IPS-18a (cell line): ENCODE results near the gene CLEC16A.

Experiments used
- H3K27ac ChIP-seq: one replicate; pipeline ENCODE4 v1.5.1; 2013; ENCODE audit warnings: low read length
- H3K27me3 ChIP-seq: one replicate; pipeline ENCODE4 v1.6.1; 2013; ENCODE audit warnings: mild to moderate bottlenecking, low read length; ENCODE audit not compliant: control insufficient read depth, insufficient read depth
- H3K36me3 ChIP-seq: one replicate; pipeline ENCODE4 v1.6.1; 2013; ENCODE audit warnings: low read depth, low read length; ENCODE audit not compliant: control insufficient read depth
- H3K4me1 ChIP-seq: one replicate; pipeline ENCODE4 v1.6.1; 2013; ENCODE audit warnings: low read depth, low read length; ENCODE audit not compliant: control insufficient read depth
- H3K4me3 ChIP-seq: one replicate; pipeline ENCODE4 v1.5.1; 2013; ENCODE audit warnings: low read length
- H3K9ac ChIP-seq: one replicate; pipeline ENCODE4 v1.6.1; 2013; ENCODE audit warnings: mild to moderate bottlenecking, low read length, moderate library complexity
- H3K9me3 ChIP-seq: one replicate; pipeline ENCODE4 v1.6.1; 2013; ENCODE audit warnings: low read depth, low read length; ENCODE audit not compliant: control insufficient read depth

Gene CLEC16A

DNA sequence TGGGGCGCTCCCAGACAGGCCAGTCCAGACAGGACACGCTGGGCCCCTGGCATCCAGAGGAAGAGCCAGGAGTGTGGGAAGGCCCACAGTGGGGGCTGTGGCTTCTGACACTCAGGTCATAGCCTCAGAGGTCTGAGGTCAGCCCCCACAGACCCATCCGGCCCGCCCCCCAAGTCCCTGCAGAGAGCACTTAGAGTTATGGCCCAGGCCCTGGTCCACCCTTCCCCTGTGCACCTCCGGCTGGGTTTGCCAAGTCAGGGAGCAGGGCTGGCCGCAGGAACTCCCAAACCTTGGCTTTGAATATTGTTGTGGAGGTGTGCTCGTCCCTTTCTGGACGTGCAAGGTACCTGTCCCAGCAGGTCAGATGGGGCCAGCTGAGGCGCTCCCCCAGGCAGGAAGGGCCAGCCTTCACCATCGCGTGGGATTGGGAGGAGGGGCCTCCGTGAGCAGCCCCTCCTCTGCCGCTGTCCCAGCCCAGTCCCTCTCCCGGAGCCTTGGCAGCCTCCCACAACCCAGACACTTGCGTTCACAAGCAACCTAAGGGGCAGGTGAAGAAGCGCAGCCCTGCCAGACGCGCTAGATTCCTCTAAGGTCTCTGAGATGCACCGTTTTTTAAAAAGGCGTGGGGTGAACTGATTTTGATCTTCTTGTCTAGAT lies 237.0 kb downstream of the CLEC16A start:
- Histone ChIP-seq H3K9ac (no peak overlapping the region), H3K4me3 (no peak overlapping the region), H3K9me3 (no peaks in the 10 kb centered on the region), H3K27ac (no peak overlapping the region), H3K27me3 (no peaks in the 10 kb centered on the region), H3K36me3 (no peaks in the 10 kb centered on the region), H3K4me1 (peaks cover 13% of the 10 kb centered on the region)

DNA sequence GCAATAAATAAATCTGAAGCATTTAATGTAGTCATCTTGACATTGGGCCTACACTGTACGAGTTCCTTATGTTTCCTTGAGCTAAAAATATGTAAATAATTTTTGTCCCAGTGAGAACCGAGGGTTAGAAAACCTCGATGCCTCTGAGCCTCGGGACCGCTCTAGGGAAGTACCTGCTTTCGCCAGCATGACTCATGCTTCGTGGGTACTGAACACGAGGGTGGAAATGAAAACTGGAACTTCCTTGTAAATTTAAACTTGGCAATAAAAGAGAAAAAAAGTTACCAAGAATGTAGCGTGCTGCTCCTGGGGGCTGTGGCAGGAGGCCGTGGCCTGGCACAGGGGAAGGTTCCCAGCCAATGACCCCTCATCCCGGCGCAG lies 237.5 kb downstream of the CLEC16A start:
- no peak overlapping the region for H3K27ac ChIP-seq

DNA sequence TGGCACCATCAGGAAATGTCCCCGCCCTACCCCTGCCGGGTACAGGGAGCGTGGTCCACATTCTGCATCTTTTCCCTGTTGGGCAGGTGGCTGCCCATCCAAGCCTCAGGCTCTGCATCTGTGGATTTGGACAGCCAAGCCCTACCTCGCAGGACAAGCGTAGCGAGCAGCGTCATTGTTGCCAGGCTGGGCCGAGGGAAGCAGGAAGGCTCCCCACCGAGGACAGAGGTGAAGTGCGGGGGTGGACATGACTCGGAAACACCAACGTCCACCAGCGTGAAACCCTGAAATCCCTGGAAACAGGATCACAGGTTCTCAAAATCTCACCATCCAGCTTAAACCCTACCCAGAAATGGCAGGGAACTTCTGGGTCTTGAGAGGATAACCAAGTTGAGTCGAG lies 238.0 kb downstream of the CLEC16A start:
- no peak overlapping the region for H3K9ac ChIP-seq
- H3K27ac ChIP-seq: no peak overlapping the region
- H3K9me3 ChIP-seq: no peaks in the 10 kb centered on the region
- H3K4me1 ChIP-seq: peaks cover 13% of the 10 kb centered on the region
- H3K4me3 ChIP-seq: no peak overlapping the region
- no peaks in the 10 kb centered on the region for H3K27me3 ChIP-seq
- H3K36me3 ChIP-seq: no peaks in the 10 kb centered on the region

More for the DNA sequence above, 237.5 kb downstream of the CLEC16A start:
- H3K4me1 ChIP-seq: peaks cover 13% of the 10 kb centered on the region
- H3K27me3 ChIP-seq: no peaks in the 10 kb centered on the region
- H3K36me3 ChIP-seq: no peaks in the 10 kb centered on the region
- no peak overlapping the region for H3K9ac ChIP-seq
- no peaks in the 10 kb centered on the region for H3K9me3 ChIP-seq
- H3K4me3 ChIP-seq: no peak overlapping the region

DNA sequence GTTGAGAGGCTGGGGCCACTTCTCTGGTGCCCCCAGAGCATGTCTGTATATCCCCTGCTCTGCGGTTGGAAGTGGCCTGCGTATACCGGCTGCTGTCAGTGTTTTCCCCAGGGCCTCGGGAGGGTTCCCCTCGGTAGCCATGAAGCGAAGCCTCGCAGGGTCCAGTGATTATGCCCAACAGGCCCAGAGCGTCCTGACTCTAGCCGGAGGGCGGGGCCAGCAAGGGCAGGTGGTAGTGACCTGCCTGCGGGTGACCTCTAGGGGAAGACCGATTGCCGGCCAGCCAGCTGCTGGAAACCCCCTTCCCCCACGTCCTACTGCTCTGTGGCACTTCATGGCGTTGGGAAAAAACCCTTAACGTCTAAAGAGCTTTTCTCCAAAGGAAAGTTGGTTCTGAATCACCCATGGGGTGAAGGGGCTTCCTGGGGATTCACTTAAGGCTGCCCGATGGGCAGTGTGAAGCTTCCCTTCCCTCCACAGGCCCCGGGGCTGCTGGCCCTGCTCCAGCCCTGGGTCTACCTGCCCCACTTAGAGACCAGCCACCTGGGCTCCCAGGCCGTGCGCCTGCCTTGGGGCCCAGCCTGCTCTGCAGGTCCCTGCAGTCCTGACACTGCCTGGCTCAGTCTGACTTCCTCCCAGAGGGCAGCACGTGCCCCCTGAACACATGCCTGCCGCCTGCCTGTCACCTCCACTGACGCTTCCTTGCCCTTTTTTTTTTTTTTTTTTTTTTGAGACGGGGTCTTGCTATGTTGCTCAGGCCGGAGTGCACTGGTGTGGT lies 238.9 kb downstream of the CLEC16A start:
- Histone ChIP-seq H3K27me3 (no peaks in the 10 kb centered on the region), H3K4me1 (peaks cover 13% of the 10 kb centered on the region), H3K9ac (no peak overlapping the region), H3K36me3 (no peaks in the 10 kb centered on the region), H3K27ac (no peak overlapping the region), H3K4me3 (no peak overlapping the region), H3K9me3 (no peaks in the 10 kb centered on the region)

DNA sequence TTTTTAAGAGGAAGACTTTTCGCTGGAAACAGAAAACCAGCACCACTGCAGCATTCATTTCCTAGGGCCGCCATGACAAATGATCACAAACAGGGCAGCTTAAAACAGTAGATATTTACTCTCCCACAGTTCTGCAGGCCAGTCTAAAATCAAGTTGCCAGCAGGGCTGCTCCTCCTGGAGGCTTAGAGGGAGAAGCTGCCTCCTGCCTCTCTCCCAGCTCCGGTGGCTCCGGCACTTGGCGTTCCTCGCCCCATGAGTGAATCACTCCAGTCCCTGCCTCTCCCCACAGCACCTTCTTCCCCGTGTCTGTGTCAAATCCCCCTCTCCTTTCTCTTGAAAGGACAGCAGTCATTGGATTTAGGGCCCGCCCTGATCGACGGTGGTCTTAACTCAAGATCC lies 239.6 kb downstream of the CLEC16A start:
- peaks cover 13% of the 10 kb centered on the region for H3K4me1 ChIP-seq
- no peaks in the 10 kb centered on the region for H3K9me3 ChIP-seq
- H3K27me3 ChIP-seq: no peaks in the 10 kb centered on the region
- no peak overlapping the region for H3K4me3 ChIP-seq
- no peaks in the 10 kb centered on the region for H3K36me3 ChIP-seq
- H3K9ac ChIP-seq: no peak overlapping the region
- no peak overlapping the region for H3K27ac ChIP-seq

DNA sequence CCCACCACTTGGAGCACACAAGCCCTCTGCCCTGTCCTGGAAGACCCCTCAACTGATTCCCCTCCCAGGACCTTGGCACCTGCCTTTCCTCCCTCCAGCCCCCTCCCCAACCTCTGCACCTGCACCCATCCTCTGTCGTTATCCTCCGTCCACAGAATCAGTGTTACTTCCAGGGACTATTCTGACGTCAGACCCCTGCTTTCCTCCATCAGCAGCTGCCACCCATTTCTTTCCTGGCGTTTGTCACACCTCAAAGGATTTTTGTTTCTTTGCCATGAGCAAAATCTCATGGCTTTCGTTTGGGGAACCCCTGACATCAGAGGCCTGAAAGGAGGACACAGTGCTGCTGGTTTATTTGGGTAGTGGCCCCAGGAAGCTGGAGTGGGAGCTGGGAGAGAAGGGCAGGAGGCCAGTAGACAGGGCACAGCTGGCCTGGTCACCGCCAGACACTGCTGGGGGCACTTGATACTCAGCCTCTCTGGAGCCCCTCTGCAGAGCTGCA lies 243.2 kb downstream of the CLEC16A start:
- Histone ChIP-seq H3K27me3 (no peaks in the 10 kb centered on the region), H3K9ac (no peak overlapping the region), H3K36me3 (no peaks in the 10 kb centered on the region), H3K9me3 (no peaks in the 10 kb centered on the region), H3K4me3 (no peak overlapping the region), H3K27ac (no peak overlapping the region), H3K4me1 (peaks cover 4% of the 10 kb centered on the region)

DNA sequence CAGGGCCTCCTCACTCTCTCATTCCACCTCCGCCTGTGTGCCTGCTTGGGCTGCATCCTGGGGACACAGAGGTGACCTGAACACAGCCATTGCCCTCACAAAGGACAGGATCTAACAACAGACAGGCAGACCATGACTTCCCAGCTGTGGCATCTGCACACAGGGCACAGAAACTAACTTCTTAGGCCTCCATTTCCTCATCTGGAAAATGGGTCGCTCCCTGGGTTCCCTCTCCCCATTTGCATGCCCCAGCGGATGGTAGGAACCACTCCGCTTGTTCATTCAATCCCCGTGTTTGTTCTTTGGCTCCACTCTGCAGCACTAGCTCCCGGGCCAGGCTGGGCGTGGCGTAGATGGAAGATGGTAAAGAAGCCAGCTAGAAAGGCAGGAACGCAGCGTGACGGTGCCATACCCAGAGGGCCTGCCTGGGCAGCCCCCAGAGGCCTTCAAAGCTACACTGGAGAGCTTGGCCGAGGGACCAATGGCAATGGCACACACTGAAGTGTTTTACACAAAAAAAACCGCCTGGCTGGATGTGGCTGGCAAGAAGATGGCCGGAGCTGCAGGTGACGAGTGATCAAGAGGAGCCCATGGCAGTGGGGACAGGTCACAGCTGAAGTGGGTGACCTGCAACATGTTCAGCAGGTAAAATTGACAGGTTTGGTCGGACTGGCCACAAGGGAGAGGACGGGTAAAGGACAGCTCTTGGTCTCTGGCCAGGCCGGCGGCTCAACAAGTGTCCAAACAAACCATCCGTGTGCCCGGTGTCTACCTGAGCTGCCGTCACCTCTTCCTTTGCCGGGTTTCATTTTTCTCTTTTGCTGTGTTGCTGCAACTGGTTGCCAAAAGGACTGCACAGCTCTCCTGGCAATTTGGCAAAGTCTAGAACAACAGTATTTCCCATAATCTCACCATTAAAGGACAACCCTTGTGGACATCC lies 244.7 kb downstream of the CLEC16A start:
- no peaks in the 10 kb centered on the region for H3K9me3 ChIP-seq
- no peaks in the 10 kb centered on the region for H3K36me3 ChIP-seq
- no peaks in the 10 kb centered on the region for H3K4me1 ChIP-seq
- H3K27ac ChIP-seq: no peak overlapping the region
- no peaks in the 10 kb centered on the region for H3K27me3 ChIP-seq
- no peak overlapping the region for H3K9ac ChIP-seq
- H3K4me3 ChIP-seq: no peak overlapping the region

DNA sequence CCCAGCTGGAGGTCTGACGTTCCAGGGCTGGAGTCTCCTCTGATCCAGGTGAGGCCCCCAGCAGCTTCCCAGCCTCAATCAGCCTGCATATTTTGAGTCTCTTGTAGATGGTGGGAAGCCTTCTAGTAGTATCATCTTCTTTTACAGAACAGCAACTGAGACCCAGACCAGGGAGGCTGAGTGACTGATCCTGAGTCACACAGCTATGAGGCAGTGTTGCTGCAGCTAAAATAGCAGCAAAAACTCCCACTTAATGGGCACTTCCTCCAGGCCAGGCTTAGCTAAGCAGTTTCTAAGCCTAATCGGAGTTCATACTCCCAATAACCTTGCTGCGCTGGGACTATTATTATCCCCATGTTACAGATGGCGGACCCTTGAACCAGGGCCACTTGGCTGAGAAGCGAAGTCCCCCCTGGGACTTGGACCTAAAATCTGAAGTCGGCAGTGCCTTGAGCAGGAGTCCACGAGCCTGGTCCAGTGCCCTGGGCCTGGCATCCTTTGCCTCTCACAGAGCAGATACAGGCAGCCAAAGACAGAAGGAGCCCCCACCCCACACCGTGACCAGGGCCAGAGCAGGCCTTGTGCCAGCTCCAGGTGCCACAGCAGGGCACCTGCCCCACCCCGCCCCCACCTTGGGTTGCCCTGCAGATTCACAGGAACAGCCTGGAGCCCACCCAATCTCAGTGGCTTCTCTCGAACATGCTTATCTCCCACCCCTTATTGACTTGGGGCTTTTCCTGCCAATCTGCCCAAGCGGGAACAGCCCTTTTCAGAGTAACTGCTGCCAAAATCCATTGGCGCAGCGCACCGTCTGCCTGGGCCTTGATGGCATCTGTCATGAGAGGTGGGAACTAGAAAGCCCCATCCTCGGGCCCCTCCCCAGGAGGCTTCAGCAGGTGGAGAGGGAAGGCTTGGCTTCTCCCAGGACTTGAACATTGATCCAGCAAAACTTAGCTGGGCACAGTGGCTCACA lies 246.5 kb downstream of the CLEC16A start:
- Histone ChIP-seq H3K36me3 (no peaks in the 10 kb centered on the region), H3K4me3 (no peak overlapping the region), H3K9me3 (no peaks in the 10 kb centered on the region), H3K4me1 (no peaks in the 10 kb centered on the region), H3K27ac (no peak overlapping the region), H3K27me3 (no peaks in the 10 kb centered on the region), H3K9ac (no peak overlapping the region)

DNA sequence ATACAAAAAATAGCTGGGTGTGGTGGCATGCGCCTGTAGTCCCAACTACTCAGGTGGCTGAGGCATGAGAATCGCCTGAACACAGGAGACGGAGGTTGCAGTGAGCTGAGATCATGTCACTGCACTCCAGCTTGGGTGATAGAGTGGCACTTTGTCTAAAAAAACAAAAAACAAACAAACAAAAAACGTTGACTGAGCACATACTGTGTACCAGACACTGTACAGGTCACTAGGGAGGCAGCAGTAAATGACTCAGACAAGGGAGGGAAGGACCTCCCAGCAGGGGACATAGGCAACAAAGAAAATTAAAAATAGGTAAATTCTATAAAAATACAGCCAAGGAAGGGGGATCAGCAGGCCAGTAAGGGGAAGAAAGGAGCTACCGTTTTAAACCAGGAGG lies 247.3 kb downstream of the CLEC16A start:
- Histone ChIP-seq H3K4me3 (no peak overlapping the region), H3K27me3 (no peaks in the 10 kb centered on the region), H3K27ac (no peak overlapping the region), H3K9ac (no peak overlapping the region), H3K4me1 (no peaks in the 10 kb centered on the region), H3K9me3 (no peaks in the 10 kb centered on the region), H3K36me3 (no peaks in the 10 kb centered on the region)

DNA sequence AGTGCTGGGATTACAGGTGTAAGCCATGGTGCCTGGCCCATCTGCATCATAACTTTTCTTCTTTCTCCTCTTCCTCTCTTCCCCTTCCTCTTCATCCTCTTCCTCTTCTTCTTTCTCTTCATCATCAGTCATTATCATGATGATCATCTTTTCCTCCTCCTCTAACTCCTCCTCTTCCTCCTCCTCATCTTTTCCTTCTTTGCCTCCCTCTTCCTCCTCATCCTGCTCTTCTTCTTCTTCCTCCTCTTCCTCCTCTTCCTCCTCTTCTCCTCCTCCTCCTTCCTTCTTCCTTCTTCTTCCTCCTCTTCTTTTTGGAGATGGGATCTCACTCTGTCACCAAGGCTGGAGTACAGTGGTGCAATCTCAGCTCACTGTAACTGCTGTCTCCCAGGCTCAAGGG lies 249.1 kb downstream of the CLEC16A start:
- no peak overlapping the region for H3K4me3 ChIP-seq

More for the DNA sequence above, 249.1 kb downstream of the CLEC16A start:
- Histone ChIP-seq H3K27ac (no peak overlapping the region), H3K9me3 (no peaks in the 10 kb centered on the region), H3K27me3 (no peaks in the 10 kb centered on the region), H3K9ac (no peak overlapping the region), H3K36me3 (no peaks in the 10 kb centered on the region), H3K4me1 (no peaks in the 10 kb centered on the region)
